Lung (tissue), 12 donors: Measurements from ENCODE around the gene SEMA6D. TPM values are rescaled to one million over a fixed set of nuclear protein-coding genes. Genes with fewer than 3 reads are reported as not detected.

Experiments used
- ATAC-seq: fragments of 200-7000 bp; cut with Tn5 transposase; one replicate; pipeline ENCODE4 v1.9.1; 2020; ENCODE audit warnings: moderate number of reproducible peaks; ENCODE audit not compliant: insufficient read depth, low FRiP score
- DNase-seq, 3 donors: peaks; one replicate each; pipeline ENCODE4 v3.0.0-alpha.2; 2013 to 2017
- H3K27ac ChIP-seq, 2 donors: one replicate each; pipeline ENCODE4 v1.5.1; 2013; ENCODE audit warnings: mild to moderate bottlenecking in 2 of 2, moderate library complexity in 2 of 2, control low read depth in 1 of 2, inconsistent platforms in 1 of 2, low read depth in 1 of 2, low read length in 1 of 2
- H3K27me3 ChIP-seq, 3 donors: one replicate each; pipeline ENCODE4 v1.5.1; 2013; ENCODE audit warnings: low read length in 2 of 3; ENCODE audit not compliant: control insufficient read depth in 3 of 3, insufficient read depth in 3 of 3
- H3K36me3 ChIP-seq, 4 donors: one replicate each; pipeline ENCODE4 v1.5.1; 2013; ENCODE audit warnings: low read length in 4 of 4, mild to moderate bottlenecking in 1 of 4, moderate library complexity in 1 of 4; ENCODE audit not compliant: control insufficient read depth in 4 of 4, insufficient read depth in 4 of 4
- H3K4me1 ChIP-seq, 5 donors: one replicate each; pipeline ENCODE4 v1.5.1; 2013; ENCODE audit warnings: low read length in 5 of 5, mild to moderate bottlenecking in 2 of 5, moderate library complexity in 1 of 5; ENCODE audit not compliant: control insufficient read depth in 5 of 5, insufficient read depth in 5 of 5
- H3K4me3 ChIP-seq: one replicate; pipeline ENCODE4 v1.5.1; 2013; ENCODE audit warnings: mild to moderate bottlenecking, control low read depth, moderate library complexity
- H3K9ac ChIP-seq, 2 donors: one replicate each; pipeline ENCODE4 v1.5.1; 2013; ENCODE audit warnings: low read length in 2 of 2, control low read depth in 1 of 2; ENCODE audit not compliant: insufficient read depth in 1 of 2
- H3K9me3 ChIP-seq, 4 donors: one replicate each; pipeline ENCODE4 v1.5.1; 2013; ENCODE audit warnings: low read length in 3 of 4, mild to moderate bottlenecking in 1 of 4, moderate library complexity in 1 of 4; ENCODE audit not compliant: control insufficient read depth in 4 of 4, insufficient read depth in 3 of 4
- WGBS, 2 donors: extraction: QIAGEN DNeasy Blood & Tissue Kit; methylation state at CpG; one replicate each; pipeline ENCODE4 v1.1.7; 2013; 5-methylcytosine and 5-hydroxymethylcytosine counted together
- polyA plus RNA-seq, 2 donors: library from polyadenylated mRNA; stranded (reverse); fragments of 200-250 nt; gene quantifications; one replicate each; pipeline ENCODE4 v1.2.1, GENCODE V29; 2013
- total RNA-seq, 2 donors: library from RNA; depleted of rRNA in 1 of 2; stranded (reverse); fragments of >200 nt in 1 of 2; gene quantifications; one replicate each; pipeline ENCODE4 v1.2.1, GENCODE V29; 2014 to 2021
- TF ChIP-seq, protein P1 (sequence below): IDR thresholded peaks from 2 replicates; pipeline ENCODE4 v1.5.1; 2012; ENCODE audit warnings: mild to moderate bottlenecking; ENCODE audit errors: control extremely low read depth, extremely low read depth
- donor health status: control.
- donor health status: control.
- donor health status: Bipolar disorder and iron deficiency.
- donor health status: healthy.
- donor health status: DM: yes; HTN: yes; CAD: no.

Gene SEMA6D
- total and polyA plus RNA-seq, 4 donors, result 2.1 to 64.5 (median 4.0) TPM

DNA sequence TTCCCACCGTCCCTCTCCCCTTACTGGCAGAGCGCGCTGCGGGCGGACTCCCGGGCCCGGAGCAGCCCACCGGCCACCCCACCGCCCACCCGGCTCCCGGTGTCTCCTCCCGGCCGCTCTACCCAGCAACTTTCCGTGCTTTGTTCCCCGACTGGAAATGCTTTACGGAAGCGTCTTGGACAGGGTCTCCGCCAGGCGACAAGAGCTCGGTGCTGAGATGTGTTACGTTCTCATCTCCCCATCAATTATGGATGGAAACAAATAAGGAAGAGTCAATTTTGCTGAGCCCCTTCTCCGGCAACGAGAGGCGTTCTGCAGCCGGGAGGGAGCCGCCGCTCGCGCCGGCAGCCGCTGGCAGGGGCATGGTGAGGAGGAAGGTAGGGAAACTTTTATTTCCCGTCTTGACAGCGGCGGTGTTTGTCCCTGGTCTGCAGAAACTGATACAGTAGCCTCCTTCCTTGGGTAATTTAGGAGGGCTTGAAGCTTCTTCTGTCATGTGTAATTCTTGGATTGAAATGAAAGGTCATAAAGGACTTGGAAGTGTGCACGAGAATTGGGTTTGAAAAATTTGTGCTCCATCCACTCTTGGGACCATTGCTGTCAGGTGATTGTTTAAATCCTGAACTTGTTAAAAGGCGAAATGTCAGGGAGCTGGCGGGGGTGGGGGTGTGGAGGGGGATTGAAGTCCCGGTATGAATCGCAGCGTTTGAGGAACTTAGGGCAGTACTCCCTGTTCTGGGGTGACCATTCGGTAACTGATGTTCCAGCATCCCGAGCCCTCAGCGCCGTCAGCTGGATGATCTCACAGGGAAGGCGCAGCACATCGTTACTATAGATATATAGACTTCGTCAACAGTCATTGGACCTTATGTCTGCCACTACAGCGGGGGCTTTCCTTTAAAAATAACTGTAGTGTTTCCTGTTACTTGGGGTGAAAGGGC, 1.5 kb downstream of the SEMA6D start:
- peak overlapping the region; percentile 88 to 89 for H3K27ac ChIP-seq
- H3K4me1 ChIP-seq, result peaks cover 0 to 50% (median 13%) of the 10 kb centered on the region in 5 donors
- peak overlapping the region; percentile 79 for H3K4me3 ChIP-seq
- H3K27me3 ChIP-seq, result peaks cover 0 to 11% (median 0%) of the 10 kb centered on the region in 3 donors
- WGBS, 2 donors, result 3 to 4% methylated on average over 36 to 48 of the region's 48 CpGs
- TF ChIP-seq, protein P1, sequence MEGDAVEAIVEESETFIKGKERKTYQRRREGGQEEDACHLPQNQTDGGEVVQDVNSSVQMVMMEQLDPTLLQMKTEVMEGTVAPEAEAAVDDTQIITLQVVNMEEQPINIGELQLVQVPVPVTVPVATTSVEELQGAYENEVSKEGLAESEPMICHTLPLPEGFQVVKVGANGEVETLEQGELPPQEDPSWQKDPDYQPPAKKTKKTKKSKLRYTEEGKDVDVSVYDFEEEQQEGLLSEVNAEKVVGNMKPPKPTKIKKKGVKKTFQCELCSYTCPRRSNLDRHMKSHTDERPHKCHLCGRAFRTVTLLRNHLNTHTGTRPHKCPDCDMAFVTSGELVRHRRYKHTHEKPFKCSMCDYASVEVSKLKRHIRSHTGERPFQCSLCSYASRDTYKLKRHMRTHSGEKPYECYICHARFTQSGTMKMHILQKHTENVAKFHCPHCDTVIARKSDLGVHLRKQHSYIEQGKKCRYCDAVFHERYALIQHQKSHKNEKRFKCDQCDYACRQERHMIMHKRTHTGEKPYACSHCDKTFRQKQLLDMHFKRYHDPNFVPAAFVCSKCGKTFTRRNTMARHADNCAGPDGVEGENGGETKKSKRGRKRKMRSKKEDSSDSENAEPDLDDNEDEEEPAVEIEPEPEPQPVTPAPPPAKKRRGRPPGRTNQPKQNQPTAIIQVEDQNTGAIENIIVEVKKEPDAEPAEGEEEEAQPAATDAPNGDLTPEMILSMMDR, result no peak
- peak overlapping the region in 1 of 2 donors; percentile 73 for H3K9ac ChIP-seq
- ATAC-seq, result peak; percentile 56
- H3K36me3 ChIP-seq, result peaks cover 0 to 5% (median 0%) of the 10 kb centered on the region in 4 donors
- peaks cover 0 to 2% (median 0%) of the 10 kb centered on the region in 4 donors for H3K9me3 ChIP-seq
- DNase-seq, result peak; percentile 82 to 91 (median 89)

DNA sequence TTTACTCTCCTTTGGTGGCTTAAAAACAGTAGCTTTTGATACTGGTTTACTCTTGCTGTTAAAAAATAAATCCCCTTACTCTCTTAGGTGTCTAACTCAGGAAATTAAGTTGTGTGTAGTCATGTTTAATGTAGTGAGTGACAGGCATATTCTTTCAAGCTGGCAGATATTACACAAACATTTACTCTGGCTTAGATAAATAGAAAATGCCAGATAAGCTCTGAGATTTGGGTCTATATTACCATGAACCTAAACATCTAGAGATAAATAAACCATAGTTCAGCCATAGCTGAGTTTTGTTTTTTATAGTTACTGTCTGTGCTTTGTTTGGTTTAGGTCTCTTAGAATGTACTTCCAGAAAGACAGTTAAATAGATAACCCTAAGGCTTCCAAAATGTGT, 2.4 kb downstream of the SEMA6D start:
- no peak for ATAC-seq
- peaks cover 0 to 55% (median 20%) of the 10 kb centered on the region in 5 donors for H3K4me1 ChIP-seq

DNA sequence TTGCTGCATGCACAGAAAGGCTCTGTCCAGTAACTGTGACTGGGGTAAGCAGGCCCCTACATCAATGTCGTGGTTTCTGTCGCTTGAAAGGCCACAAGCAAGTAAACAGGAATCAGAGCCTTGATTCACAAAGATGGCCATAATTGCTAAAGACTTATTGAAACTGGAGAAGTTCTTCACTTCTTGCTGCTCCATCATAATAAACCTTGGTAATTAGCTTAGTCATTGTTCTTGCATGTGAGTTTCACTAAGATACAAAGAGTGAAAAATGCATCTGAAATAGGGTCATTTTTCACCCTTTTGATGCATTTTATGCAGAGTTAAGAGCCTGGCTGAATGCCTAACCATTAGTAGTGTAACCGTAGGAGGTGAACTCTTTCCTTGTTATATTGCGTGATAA, 3.2 kb downstream of the SEMA6D start:
- 73 to 78% methylated on average over 4 of the region's 4 CpGs for WGBS, 2 donors
- Histone ChIP-seq H3K9ac (no peak overlapping the region), H3K27me3 (peaks cover 0 to 5% (median 0%) of the 10 kb centered on the region in 3 donors), H3K4me3 (peak overlapping the region; percentile 28), H3K9me3 (peaks cover 0 to 2% (median 0%) of the 10 kb centered on the region in 4 donors), H3K36me3 (peaks cover 0 to 8% (median 0%) of the 10 kb centered on the region in 4 donors), H3K4me1 (peaks cover 0 to 51% (median 26%) of the 10 kb centered on the region in 5 donors), H3K27ac (peak overlapping the region; percentile 59 to 88)
- ATAC-seq (no peak), DNase-seq (peak in 1 of 3 donors; percentile 49)
- TF ChIP-seq, protein P1, result no peak

More for the DNA sequence above, 2.4 kb downstream of the SEMA6D start:
- TF ChIP-seq, protein P1, result no peak
- Histone ChIP-seq H3K27me3 (peaks cover 0 to 6% (median 0%) of the 10 kb centered on the region in 3 donors), H3K36me3 (peaks cover 0 to 8% (median 0%) of the 10 kb centered on the region in 4 donors), H3K4me3 (no peak overlapping the region), H3K9me3 (peaks cover 0 to 2% (median 0%) of the 10 kb centered on the region in 4 donors), H3K9ac (peak overlapping the region in 1 of 2 donors; percentile 73), H3K27ac (peak overlapping the region in 1 of 2 donors; percentile 88)
- peak in 2 of 3 donors; percentile 69 to 77 for DNase-seq
